A549 (cell line): Measurements from ENCODE around the gene CD82.

Experiments
- CHD2 ChIP-seq: fragments of 150-350 bp; IDR thresholded peaks from 2 replicates; pipeline ENCODE4 v1.6.1; 2014; ENCODE audit warnings: low read length; ENCODE audit not compliant: partially characterized antibody
- JUNB ChIP-seq: fragments of >200 bp; sonication (Bioruptor Twin); formaldehyde crosslinking; IDR thresholded peaks from 2 replicates; pipeline ENCODE4 v1.6.1; 2016
- KDM5A ChIP-seq: fragments of 200-600 bp; sonication (generic); IDR thresholded peaks from 2 replicates; pipeline ENCODE4 v1.6.1; 2016; ENCODE audit warnings: antibody characterized with exemption, mild to moderate bottlenecking
- MAX ChIP-seq: IDR thresholded peaks from 2 replicates; pipeline ENCODE4 v1.6.1; 2012
- PBX3 ChIP-seq: IDR thresholded peaks from 2 replicates; pipeline ENCODE4 v1.6.1; 2012
- POLR2A ChIP-seq: IDR thresholded peaks from 2 replicates; pipeline ENCODE4 v1.6.1; 2012; ENCODE audit warnings: mild to moderate bottlenecking, low read length
- POLR2AphosphoS2 ChIP-seq: conservative IDR thresholded peaks from 2 replicates; pipeline ENCODE4 v1.6.1; 2012; ENCODE audit warnings: low read length, improper control_type of control experiment, inconsistent platforms
- RAD21 ChIP-seq, 2 experiments: fragments of >200 bp in 1 of 2; sonication (Bioruptor Twin) in 1 of 2; formaldehyde crosslinking in 1 of 2; IDR thresholded peaks in 1 of 2; conservative IDR thresholded peaks in 1 of 2; 2 replicates in 1 of 2; 3 replicates in 1 of 2; pipeline ENCODE4 v1.6.1; 2012 to 2018; ENCODE audit warnings: inconsistent platforms in 1 of 2
- TF ChIP-seq, protein P1 (sequence below): fragments of >200 bp; sonication (Bioruptor Twin); formaldehyde crosslinking; IDR thresholded peaks from 3 replicates; pipeline ENCODE4 v1.5.1; 2016
- TF ChIP-seq, protein P2 (sequence below): fragments of 200-600 bp; sonication (generic); IDR thresholded peaks from 2 replicates; pipeline ENCODE4 v1.6.1; 2016; ENCODE audit warnings: antibody characterized with exemption, mild to moderate bottlenecking, moderate library complexity

DNA sequence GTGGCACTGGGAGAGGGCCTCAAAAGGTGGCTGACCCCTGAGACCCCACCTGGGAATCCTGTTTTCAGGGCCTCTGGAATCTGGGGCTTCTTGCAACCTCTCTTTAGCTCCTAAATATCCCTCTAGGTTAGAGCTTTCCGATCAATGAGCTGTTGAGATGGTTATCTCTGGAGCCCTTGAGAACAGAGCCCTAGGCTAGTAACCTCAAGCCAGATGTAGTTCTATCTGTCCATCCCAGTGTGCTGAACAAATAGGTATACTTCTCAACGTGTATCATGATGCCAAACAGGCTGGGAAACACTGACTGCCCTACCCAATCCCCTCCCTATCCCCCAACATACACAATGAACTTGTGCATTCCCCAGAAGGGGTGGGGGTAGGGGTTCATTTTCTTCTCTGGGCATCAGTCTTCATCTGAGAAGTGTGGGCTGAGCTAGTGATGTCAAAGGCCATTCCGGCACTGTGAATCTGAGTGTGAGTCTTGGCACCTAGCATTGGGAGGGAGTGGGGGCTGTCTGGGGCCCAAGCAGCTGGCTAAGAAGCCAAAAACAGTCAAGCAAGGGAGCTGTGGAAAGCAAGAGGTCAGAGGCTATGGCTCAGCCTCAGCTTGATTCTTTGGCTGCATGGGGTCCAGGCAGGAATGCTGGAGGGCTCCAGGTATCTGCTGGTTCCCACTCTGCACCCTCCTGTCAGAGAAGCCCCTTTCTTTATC is 17.3 kb downstream of the CD82 start:
- TF ChIP-seq POLR2AphosphoS2 = no peak
- TF ChIP-seq, protein P1, sequence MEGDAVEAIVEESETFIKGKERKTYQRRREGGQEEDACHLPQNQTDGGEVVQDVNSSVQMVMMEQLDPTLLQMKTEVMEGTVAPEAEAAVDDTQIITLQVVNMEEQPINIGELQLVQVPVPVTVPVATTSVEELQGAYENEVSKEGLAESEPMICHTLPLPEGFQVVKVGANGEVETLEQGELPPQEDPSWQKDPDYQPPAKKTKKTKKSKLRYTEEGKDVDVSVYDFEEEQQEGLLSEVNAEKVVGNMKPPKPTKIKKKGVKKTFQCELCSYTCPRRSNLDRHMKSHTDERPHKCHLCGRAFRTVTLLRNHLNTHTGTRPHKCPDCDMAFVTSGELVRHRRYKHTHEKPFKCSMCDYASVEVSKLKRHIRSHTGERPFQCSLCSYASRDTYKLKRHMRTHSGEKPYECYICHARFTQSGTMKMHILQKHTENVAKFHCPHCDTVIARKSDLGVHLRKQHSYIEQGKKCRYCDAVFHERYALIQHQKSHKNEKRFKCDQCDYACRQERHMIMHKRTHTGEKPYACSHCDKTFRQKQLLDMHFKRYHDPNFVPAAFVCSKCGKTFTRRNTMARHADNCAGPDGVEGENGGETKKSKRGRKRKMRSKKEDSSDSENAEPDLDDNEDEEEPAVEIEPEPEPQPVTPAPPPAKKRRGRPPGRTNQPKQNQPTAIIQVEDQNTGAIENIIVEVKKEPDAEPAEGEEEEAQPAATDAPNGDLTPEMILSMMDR = no peak
- no peak for TF ChIP-seq CHD2
- no peak for TF ChIP-seq MAX
- no peak for TF ChIP-seq RAD21 (conservative IDR thresholded peaks at IDR 0.05 in 1 of 2, IDR thresholded peaks at IDR 0.05 in 1 of 2)
- TF ChIP-seq, protein P2, sequence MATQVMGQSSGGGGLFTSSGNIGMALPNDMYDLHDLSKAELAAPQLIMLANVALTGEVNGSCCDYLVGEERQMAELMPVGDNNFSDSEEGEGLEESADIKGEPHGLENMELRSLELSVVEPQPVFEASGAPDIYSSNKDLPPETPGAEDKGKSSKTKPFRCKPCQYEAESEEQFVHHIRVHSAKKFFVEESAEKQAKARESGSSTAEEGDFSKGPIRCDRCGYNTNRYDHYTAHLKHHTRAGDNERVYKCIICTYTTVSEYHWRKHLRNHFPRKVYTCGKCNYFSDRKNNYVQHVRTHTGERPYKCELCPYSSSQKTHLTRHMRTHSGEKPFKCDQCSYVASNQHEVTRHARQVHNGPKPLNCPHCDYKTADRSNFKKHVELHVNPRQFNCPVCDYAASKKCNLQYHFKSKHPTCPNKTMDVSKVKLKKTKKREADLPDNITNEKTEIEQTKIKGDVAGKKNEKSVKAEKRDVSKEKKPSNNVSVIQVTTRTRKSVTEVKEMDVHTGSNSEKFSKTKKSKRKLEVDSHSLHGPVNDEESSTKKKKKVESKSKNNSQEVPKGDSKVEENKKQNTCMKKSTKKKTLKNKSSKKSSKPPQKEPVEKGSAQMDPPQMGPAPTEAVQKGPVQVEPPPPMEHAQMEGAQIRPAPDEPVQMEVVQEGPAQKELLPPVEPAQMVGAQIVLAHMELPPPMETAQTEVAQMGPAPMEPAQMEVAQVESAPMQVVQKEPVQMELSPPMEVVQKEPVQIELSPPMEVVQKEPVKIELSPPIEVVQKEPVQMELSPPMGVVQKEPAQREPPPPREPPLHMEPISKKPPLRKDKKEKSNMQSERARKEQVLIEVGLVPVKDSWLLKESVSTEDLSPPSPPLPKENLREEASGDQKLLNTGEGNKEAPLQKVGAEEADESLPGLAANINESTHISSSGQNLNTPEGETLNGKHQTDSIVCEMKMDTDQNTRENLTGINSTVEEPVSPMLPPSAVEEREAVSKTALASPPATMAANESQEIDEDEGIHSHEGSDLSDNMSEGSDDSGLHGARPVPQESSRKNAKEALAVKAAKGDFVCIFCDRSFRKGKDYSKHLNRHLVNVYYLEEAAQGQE = no peak
- no peak for TF ChIP-seq POLR2A
- TF ChIP-seq PBX3 = no peak
- no peak for TF ChIP-seq JUNB
- no peak for TF ChIP-seq KDM5A
